Fibroblast of villous mesenchyme (primary cell): ENCODE data around the gene CCDC71. TPM values are rescaled to one million over a fixed set of nuclear protein-coding genes. Genes with fewer than 3 reads are reported as not detected.

Experiments
- DNase-seq: peaks from one replicate; pipeline ENCODE4 v3.0.0-alpha.2; 2010; ENCODE audit warnings: low read depth
- H3K4me3 ChIP-seq: 2 replicates; pipeline ENCODE4 v1.5.1; 2011; ENCODE audit warnings: low read depth, mild to moderate bottlenecking, low read length
- CTCF ChIP-seq: IDR thresholded peaks from 2 replicates; pipeline ENCODE4 v1.5.1; 2012; ENCODE audit warnings: low read depth, mild to moderate bottlenecking, low read length; ENCODE audit not compliant: insufficient read depth
- total RNA-seq: library from RNA; depleted of rRNA; stranded (reverse); fragments of >200 nt; gene quantifications from 2 replicates; pipeline ENCODE4 v1.2.3, GENCODE V29; 2012

CCDC71 gene
- total RNA-seq, 1 donor, result 24.2 TPM

DNA sequence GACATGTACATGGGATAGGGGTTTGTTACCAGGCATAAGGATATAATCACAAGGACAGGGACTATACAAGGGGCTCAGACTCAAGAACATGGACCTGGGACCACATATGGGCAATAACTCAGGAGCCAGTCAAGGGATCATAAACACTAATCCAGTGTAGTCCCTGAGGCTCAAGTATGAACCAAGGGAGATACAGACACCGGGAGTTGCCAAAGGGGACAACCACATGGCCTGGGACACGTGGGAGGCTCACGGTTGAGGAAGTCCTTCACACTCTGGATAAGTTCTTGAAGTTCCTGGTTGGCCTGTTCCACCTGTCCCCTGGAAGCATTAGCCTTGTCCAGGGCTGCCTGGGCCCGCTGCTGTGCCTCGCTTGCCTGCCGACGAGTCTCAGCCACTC, 43.7 kb downstream of the CCDC71 start:
- H3K4me3 ChIP-seq, result no peak overlapping the region
- no peak for TF ChIP-seq CTCF
- DNase-seq, result no peak

- H3K4me3 ChIP-seq, result no peak overlapping the region
- TF ChIP-seq CTCF, result no peak
- no peak for DNase-seq
Observed at GRCh38 chr3:49122022-49122421, 44.1 kb downstream of the CCDC71 start.

GRCh38 chr3:49121132-49121736, 44.9 kb downstream of the CCDC71 start:
- H3K4me3 ChIP-seq, result peak overlapping the region; percentile 94
- no peak for DNase-seq
- no peak for TF ChIP-seq CTCF

DNA sequence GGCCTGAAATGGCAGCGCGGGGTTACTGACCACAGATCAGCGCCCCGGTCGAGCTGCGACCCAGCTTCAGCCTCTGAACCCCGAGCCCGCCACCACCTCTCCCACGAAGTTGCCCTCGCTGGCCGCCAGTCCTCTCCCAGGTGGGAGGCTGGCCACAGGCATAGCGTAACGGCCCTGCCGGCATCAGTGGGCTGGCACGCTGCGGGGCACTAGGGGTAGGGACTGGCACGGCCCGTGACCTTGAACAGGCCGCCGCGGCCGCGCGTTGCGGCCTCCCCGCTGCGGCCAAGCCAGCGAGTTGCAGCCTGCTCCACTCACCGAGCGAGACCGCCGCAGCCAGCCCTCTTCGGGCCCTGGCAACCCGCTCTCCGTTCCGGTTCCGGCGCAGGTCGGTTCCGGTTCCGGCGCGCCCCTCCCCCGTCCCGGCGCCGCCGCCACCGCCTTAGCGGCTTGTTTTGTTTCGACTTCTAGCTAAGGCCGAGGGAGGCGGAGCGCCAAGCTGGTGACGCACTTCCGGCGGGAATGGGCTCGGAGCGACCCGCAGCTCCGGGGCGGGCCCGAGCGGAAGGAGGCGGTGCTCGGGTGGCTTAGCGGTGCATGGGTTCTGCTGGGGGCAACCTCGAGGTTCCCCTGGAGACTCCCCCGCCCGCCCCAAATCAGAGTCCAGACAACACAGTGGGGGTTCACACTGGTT, 45.5 kb downstream of the CCDC71 start, which contains the start of gene USP19:
Gene USP19, minus strand, starts transcription at position 386 of the 694 bp plus-strand sequence. CDS start 1,678 bp downstream, outside the sequence.
- TF ChIP-seq CTCF, result no peak
- DNase-seq, result peak; percentile 95
- H3K4me3 ChIP-seq, result peak within 1 kb of the TSS; percentile 94

- TF ChIP-seq CTCF, result no peak
- DNase-seq, result no peak
Observed at GRCh38 chr3:49120096-49120437, 46.1 kb downstream of the CCDC71 start.

GRCh38 chr3:49119439-49119838, 46.7 kb downstream of the CCDC71 start:
- no peak for DNase-seq
- no peak for TF ChIP-seq CTCF
- H3K4me3 ChIP-seq, result peak overlapping the region; percentile 94

More at GRCh38 chr3:49120096-49120437, 46.1 kb downstream of the CCDC71 start:
- H3K4me3 ChIP-seq, result peak overlapping the region; percentile 94
